PC-3 (cell line): Measurements from ENCODE around the gene PRRG4. TPM values are rescaled to one million over a fixed set of nuclear protein-coding genes. Genes with fewer than 3 reads are reported as not detected.
"Not testable (repeated sequence)": the region's sequence is repeated elsewhere in the genome, so short reads cannot be mapped to it uniquely, and the experiment has no call there.

Source experiments
- ATAC-seq: fragments of 200-7000 bp; cut with Tn5 transposase; 2 replicates; pipeline ENCODE4 v1.9.1; 2020; ENCODE audit warnings: mild to moderate bottlenecking, moderate library complexity
- BruUV-seq: library from RNA; stranded (reverse); fragments of 400-500 nt; replicated peaks from 2 replicates; lab custom pipeline; 2021; lab: Mats Ljungman, UMichigan
- CTCF ChIA-PET: fragments of 300-600 bp; sonication (Branson Sonifier 250); formaldehyde crosslinking; loops from one replicate; lab custom pipeline; 2022; ENCODE audit warnings: antibody characterized with exemption; lab: Charles Lee
- POLR2A ChIA-PET: fragments of 300-600 bp; sonication (Branson Sonifier 250); formaldehyde crosslinking; loops from one replicate; lab custom pipeline; 2022; ENCODE audit warnings: antibody characterized with exemption; ENCODE audit not compliant: unreplicated experiment; lab: Charles Lee
- DNase-seq: peaks from one replicate; pipeline ENCODE4 v3.0.0-alpha.2; 2015
- H2AFZ ChIP-seq: fragments of 300-600 bp; sonication (generic); 2 replicates; pipeline ENCODE4 v1.6.0; 2016; ENCODE audit warnings: antibody characterized with exemption, low read length
- H3F3A ChIP-seq: fragments of 300-600 bp; sonication (generic); one replicate; pipeline ENCODE4 v1.6.0; 2017; ENCODE audit warnings: antibody characterized with exemption, low read length, control low read depth, mild to moderate bottlenecking; ENCODE audit not compliant: unreplicated experiment
- H3K27ac ChIP-seq: fragments of 300-600 bp; sonication (generic); 2 replicates; pipeline ENCODE4 v1.5.1; 2016; ENCODE audit warnings: mild to moderate bottlenecking, low read length
- H3K27me3 ChIP-seq: fragments of 300-600 bp; sonication (generic); 2 replicates; pipeline ENCODE4 v1.6.1; 2016; ENCODE audit warnings: low read length, mixed read lengths
- H3K36me3 ChIP-seq: fragments of 300-600 bp; sonication (generic); 2 replicates; pipeline ENCODE4 v1.6.1; 2016; ENCODE audit warnings: low read depth, mixed run types, low read length, mixed read lengths
- H3K4me1 ChIP-seq: fragments of 300-600 bp; sonication (generic); 2 replicates; pipeline ENCODE4 v1.5.1; 2016; ENCODE audit warnings: low read length; ENCODE audit not compliant: insufficient read depth
- H3K4me2 ChIP-seq: fragments of 300-600 bp; sonication (generic); 2 replicates; pipeline ENCODE4 v1.6.0; 2016; ENCODE audit warnings: low read length
- H3K4me3 ChIP-seq: fragments of 300-600 bp; sonication (generic); 2 replicates; pipeline ENCODE4 v1.5.1; 2016; ENCODE audit warnings: mild to moderate bottlenecking, low read length, mixed read lengths
- H3K79me2 ChIP-seq: fragments of 300-600 bp; sonication (generic); 2 replicates; pipeline ENCODE4 v1.6.1; 2017; ENCODE audit warnings: low read length, mixed read lengths
- H3K9ac ChIP-seq: fragments of 300-600 bp; sonication (generic); 2 replicates; pipeline ENCODE4 v1.6.0; 2016; ENCODE audit warnings: mild to moderate bottlenecking, low read length
- H3K9me2 ChIP-seq: fragments of 300-600 bp; sonication (generic); replicated peaks from 2 replicates; pipeline ENCODE4 v1.6.1; 2016; ENCODE audit warnings: mixed run types, low read length, mixed read lengths
- H3K9me3 ChIP-seq: fragments of 300-600 bp; sonication (generic); 2 replicates; pipeline ENCODE4 v1.6.1; 2016; ENCODE audit warnings: low read length, mixed read lengths
- H4K20me1 ChIP-seq: fragments of 300-600 bp; sonication (generic); 2 replicates; pipeline ENCODE4 v1.6.1; 2016; ENCODE audit warnings: low read length, mixed read lengths
- CTCF ChIP-seq: fragments of 300-600 bp; sonication (generic); conservative IDR thresholded peaks from 2 replicates; pipeline ENCODE4 v1.5.1; 2017; ENCODE audit warnings: antibody characterized with exemption, low read depth, mild to moderate bottlenecking, low read length
- EZH2 ChIP-seq: fragments of 300-600 bp; sonication (generic); IDR thresholded peaks from one replicate; pipeline ENCODE4 v1.6.1; 2017; ENCODE audit warnings: antibody characterized with exemption, mild to moderate bottlenecking, low read length; ENCODE audit not compliant: unreplicated experiment
- EZH2phosphoT487 ChIP-seq: fragments of 300-600 bp; sonication (generic); IDR thresholded peaks from 2 replicates; pipeline ENCODE4 v1.6.1; 2018; ENCODE audit warnings: mild to moderate bottlenecking, antibody characterized with exemption, low read length, borderline replicate concordance
- intact Hi-C: fragments of 100-400 bp; cut with micrococcal nuclease; formaldehyde crosslinking; loops from 2 replicates; pipeline ENCODE4 v1.9.0; 2023
- total RNA-seq: library from RNA; depleted of rRNA; stranded (reverse); fragments of >200 nt; gene quantifications from 2 replicates; pipeline ENCODE4 v1.2.3, GENCODE V29; 2014

PRRG4 gene
- total RNA-seq, 1 experiment from 2014 or later: 17.9 TPM

- Histone ChIP-seq H3K27ac (no peak overlapping the region), H3K9me3 (no peaks in the 10 kb centered on the region), H4K20me1 (no peaks in the 10 kb centered on the region), H3K79me2 (no peaks in the 10 kb centered on the region), H3K9ac (no peak overlapping the region), H3K4me3 (no peak overlapping the region), H3K27me3 (no peaks in the 10 kb centered on the region), H2AFZ (no peak overlapping the region), H3K9me2 (no peaks in the 10 kb centered on the region), H3K4me2 (no peak overlapping the region), H3F3A (no peaks in the 10 kb centered on the region), H3K4me1 (no peaks in the 10 kb centered on the region), H3K36me3 (no peaks in the 10 kb centered on the region)
- ChIA-PET POLR2A (no interaction called here), CTCF (interaction anchor here (0.6 kb wide), 1 partner anchor 515 kb away, joined by 4 read pairs; no protein-coding TSS in a partner anchor)
- no TSS peak for BruUV-seq
- DNase-seq (no peak), ATAC-seq (no peak)
- TF ChIP-seq EZH2: no peak
- no peak for TF ChIP-seq EZH2phosphoT487
- TF ChIP-seq CTCF: no peak
- intact Hi-C loops: no loop called here
Observed at GRCh38 chr11:32885556-32885955, 55.8 kb downstream of the PRRG4 start.

GRCh38 chr11:32886180-32886579, 56.5 kb downstream of the PRRG4 start:
- POLR2A ChIA-PET: interaction anchor here (0.7 kb wide), 1 partner anchor 748 kb away, joined by 5 read pairs; no protein-coding TSS in a partner anchor
- BruUV-seq: no TSS peak
- Histone ChIP-seq H3K4me1 (peaks cover 6% of the 10 kb centered on the region), H4K20me1 (no peaks in the 10 kb centered on the region), H3K9ac (no peak overlapping the region), H3K4me2 (no peak overlapping the region), H2AFZ (no peak overlapping the region), H3K9me3 (no peaks in the 10 kb centered on the region), H3K36me3 (no peaks in the 10 kb centered on the region), H3F3A (no peaks in the 10 kb centered on the region), H3K27ac (no peak overlapping the region), H3K9me2 (no peaks in the 10 kb centered on the region), H3K4me3 (no peak overlapping the region), H3K27me3 (no peaks in the 10 kb centered on the region), H3K79me2 (no peaks in the 10 kb centered on the region)
- ATAC-seq (no peak), DNase-seq (no peak)
- CTCF ChIA-PET: no interaction called here
- intact Hi-C loops: no loop called here
- TF ChIP-seq EZH2: no peak
- no peak for TF ChIP-seq CTCF
- no peak for TF ChIP-seq EZH2phosphoT487

GRCh38 chr11:32887707-32888383, 58.1 kb downstream of the PRRG4 start:
- H3K9me2 ChIP-seq, BruUV-seq, H4K20me1 ChIP-seq, H3F3A ChIP-seq, ATAC-seq, H2AFZ ChIP-seq, CTCF ChIA-PET, intact Hi-C loops, H3K36me3 ChIP-seq, H3K9me3 ChIP-seq, H3K4me3 ChIP-seq, POLR2A ChIA-PET, H3K9ac ChIP-seq, H3K27me3 ChIP-seq, DNase-seq, H3K4me2 ChIP-seq, H3K27ac ChIP-seq: not testable (repeated sequence)
- Histone ChIP-seq H3K79me2 (peaks cover 11% of the 10 kb centered on the region), H3K4me1 (peaks cover 15% of the 10 kb centered on the region)

- ATAC-seq, POLR2A ChIA-PET, H3K4me2 ChIP-seq, H3K27me3 ChIP-seq, H3K9ac ChIP-seq, intact Hi-C loops, H3K4me3 ChIP-seq, H3K27ac ChIP-seq, H4K20me1 ChIP-seq, H3F3A ChIP-seq, H3K9me3 ChIP-seq, DNase-seq, CTCF ChIA-PET, BruUV-seq, H3K36me3 ChIP-seq, H2AFZ ChIP-seq, H3K9me2 ChIP-seq: not testable (repeated sequence)
- peaks cover 13% of the 10 kb centered on the region for H3K79me2 ChIP-seq
- peaks cover 15% of the 10 kb centered on the region for H3K4me1 ChIP-seq
Observed at GRCh38 chr11:32888384-32888710, 58.6 kb downstream of the PRRG4 start.
